Liver (tissue), 9 donors: Measurements from ENCODE around the gene ZDHHC14. TPM values are rescaled to one million over a fixed set of nuclear protein-coding genes. Genes with fewer than 3 reads are reported as not detected.

Experiments
- DNase-seq: peaks from one replicate; pipeline ENCODE4 v3.0.0-alpha.2; 2017; ENCODE audit warnings: low spot score
- H3K27ac ChIP-seq, 2 donors: one replicate each; pipeline ENCODE4 v1.7.0; 2013; ENCODE audit warnings: inconsistent platforms in 2 of 2, low read length in 2 of 2, control low read depth in 1 of 2, low read depth in 1 of 2, mild to moderate bottlenecking in 1 of 2
- H3K27me3 ChIP-seq, 4 donors: one replicate each; pipeline versions ENCODE4 v1.6.1 to v1.7.0; 2013; ENCODE audit warnings: low read length in 3 of 4, inconsistent platforms in 1 of 4, mild to moderate bottlenecking in 1 of 4, moderate library complexity in 1 of 4; ENCODE audit not compliant: control insufficient read depth in 4 of 4, insufficient read depth in 4 of 4
- H3K36me3 ChIP-seq, 4 donors: one replicate each; pipeline versions ENCODE4 v1.6.1 to v1.7.0; 2013; ENCODE audit warnings: low read length in 3 of 4, mild to moderate bottlenecking in 3 of 4, low read depth in 1 of 4, moderate library complexity in 1 of 4; ENCODE audit not compliant: control insufficient read depth in 4 of 4, insufficient read depth in 3 of 4
- H3K4me1 ChIP-seq, 4 donors: one replicate each; pipeline versions ENCODE4 v1.6.1 to v1.7.0; 2013; ENCODE audit warnings: low read length in 3 of 4, mild to moderate bottlenecking in 3 of 4, moderate library complexity in 1 of 4; ENCODE audit not compliant: control insufficient read depth in 4 of 4, insufficient read depth in 4 of 4
- H3K4me3 ChIP-seq, 3 donors: one replicate each; pipeline versions ENCODE4 v1.6.1 to v1.7.0; 2013; ENCODE audit warnings: low read length in 3 of 3, control low read depth in 1 of 3, low read depth in 1 of 3, mild to moderate bottlenecking in 1 of 3
- H3K9ac ChIP-seq, 2 donors: one replicate each; pipeline ENCODE4 v1.7.0; 2013; ENCODE audit warnings: low read length in 2 of 2, mild to moderate bottlenecking in 2 of 2, moderate library complexity in 2 of 2, control low read depth in 1 of 2, low read depth in 1 of 2
- H3K9me3 ChIP-seq, 4 donors: one replicate each; pipeline versions ENCODE4 v1.6.1 to v1.7.0; 2013; ENCODE audit warnings: low read length in 3 of 4; ENCODE audit not compliant: control insufficient read depth in 4 of 4
- ATF3 ChIP-seq: IDR thresholded peaks from 2 replicates; pipeline ENCODE4 v1.6.1; 2016; ENCODE audit warnings: antibody characterized with exemption
- EGR1 ChIP-seq, 2 donors: IDR thresholded peaks; 2 replicates each; pipeline ENCODE4 v1.6.1; 2016 to 2018; ENCODE audit warnings: antibody characterized with exemption in 2 of 2, low read depth in 2 of 2
- FOXA1 ChIP-seq: IDR thresholded peaks from 2 replicates; pipeline ENCODE4 v1.6.1; 2016; ENCODE audit warnings: antibody characterized with exemption
- FOXA2 ChIP-seq: IDR thresholded peaks from 2 replicates; pipeline ENCODE4 v1.6.1; 2016; ENCODE audit warnings: antibody characterized with exemption
- GABPA ChIP-seq, 2 donors: IDR thresholded peaks in 1 of 2; conservative IDR thresholded peaks in 1 of 2; 2 replicates each; pipeline ENCODE4 v1.6.1; 2016; ENCODE audit warnings: antibody characterized with exemption in 2 of 2, mild to moderate bottlenecking in 1 of 2, moderate library complexity in 1 of 2
- HNF4A ChIP-seq, 2 donors: conservative IDR thresholded peaks; 2 replicates each; pipeline ENCODE4 v1.6.1; 2016; ENCODE audit warnings: antibody characterized with exemption in 2 of 2, mild to moderate bottlenecking in 2 of 2
- HNF4G ChIP-seq: IDR thresholded peaks from 2 replicates; pipeline ENCODE4 v1.6.1; 2016; ENCODE audit warnings: antibody characterized with exemption
- JUND ChIP-seq, 2 donors: IDR thresholded peaks; 2 replicates each; pipeline ENCODE4 v1.6.1; 2016; ENCODE audit warnings: antibody characterized with exemption in 2 of 2
- NR2F2 ChIP-seq: IDR thresholded peaks from 2 replicates; pipeline ENCODE4 v1.6.1; 2016; ENCODE audit warnings: antibody characterized with exemption
- RAD21 ChIP-seq, 2 donors: IDR thresholded peaks; 2 replicates each; pipeline ENCODE4 v1.6.1; 2016; ENCODE audit warnings: antibody characterized with exemption in 2 of 2, mild to moderate bottlenecking in 2 of 2
- RXRA ChIP-seq, 2 donors: IDR thresholded peaks; 2 replicates each; pipeline ENCODE4 v1.6.1; 2017 to 2018; ENCODE audit warnings: antibody characterized with exemption in 2 of 2, mild to moderate bottlenecking in 1 of 2
- SP1 ChIP-seq: IDR thresholded peaks from 2 replicates; pipeline ENCODE4 v1.6.1; 2018; ENCODE audit warnings: antibody characterized with exemption, mild to moderate bottlenecking
- ZBTB33 ChIP-seq: IDR thresholded peaks from 2 replicates; pipeline ENCODE4 v1.6.1; 2016; ENCODE audit warnings: antibody characterized with exemption
- WGBS: extraction: QIAGEN DNeasy Blood & Tissue Kit; methylation state at CpG from one replicate; pipeline ENCODE4 v1.1.7; 2013; 5-methylcytosine and 5-hydroxymethylcytosine counted together
- polyA plus RNA-seq, 2 donors: library from polyadenylated mRNA; stranded (reverse) in 1 of 2; unstranded in 1 of 2; fragments of 200-250 nt in 1 of 2; fragments of >200 nt in 1 of 2; fragmentation: Nextera tagmentation in 1 of 2; extraction: Ambion mirVana in 1 of 2; gene quantifications; one replicate each; pipeline versions ENCODE4 v1.2.1 to v1.2.3, GENCODE V29; 2013 to 2015
- total RNA-seq, 2 donors: library from RNA; depleted of rRNA; stranded (reverse); fragments of >200 nt; gene quantifications; one replicate each; pipeline ENCODE4 v1.2.3, GENCODE V29; 2014
- TF ChIP-seq, protein P1 (sequence below): fragments of 150-350 bp; IDR thresholded peaks from 2 replicates; pipeline ENCODE4 v1.5.1; 2017; ENCODE audit warnings: improper control_type of control experiment, low read depth, low read length; ENCODE audit not compliant: missing input control
- TF ChIP-seq, protein P2 (sequence below): IDR thresholded peaks from 2 replicates; pipeline ENCODE4 v1.6.1; 2016; ENCODE audit warnings: antibody characterized with exemption, mild to moderate bottlenecking
- TF ChIP-seq, protein P3 (sequence below): IDR thresholded peaks from 2 replicates; pipeline ENCODE4 v1.6.1; 2016; ENCODE audit warnings: antibody characterized with exemption
- donor health status: healthy.
- donor health status: healthy.
- donor health status: healthy.
- donor health status: healthy.
- donor health status: healthy.

Gene ZDHHC14
- total and polyA plus RNA-seq, 4 donors: 4.4 to 11.7 (median 8.4) TPM

- Histone ChIP-seq H3K27me3 (no peaks in the 10 kb centered on the region), H3K27ac (no peak overlapping the region), H3K4me1 (peaks cover 0 to 9% (median 5%) of the 10 kb centered on the region in 4 donors), H3K9me3 (no peaks in the 10 kb centered on the region), H3K36me3 (peaks cover 0 to 5% (median 3%) of the 10 kb centered on the region in 4 donors), H3K4me3 (no peak overlapping the region), H3K9ac (no peak overlapping the region)
- no peak for DNase-seq
- WGBS: 86% methylated on average over 8 of the region's 8 CpGs
- no peak for TF ChIP-seq GABPA (IDR thresholded peaks at IDR 0.05 in 1 of 2, conservative IDR thresholded peaks at IDR 0.05 in 1 of 2)
- TF ChIP-seq HNF4G: no peak
- no peak for TF ChIP-seq EGR1 (IDR thresholded peaks at IDR 0.05; ENCODE audit: low read depth in 2 of 2)
- TF ChIP-seq, protein P1, sequence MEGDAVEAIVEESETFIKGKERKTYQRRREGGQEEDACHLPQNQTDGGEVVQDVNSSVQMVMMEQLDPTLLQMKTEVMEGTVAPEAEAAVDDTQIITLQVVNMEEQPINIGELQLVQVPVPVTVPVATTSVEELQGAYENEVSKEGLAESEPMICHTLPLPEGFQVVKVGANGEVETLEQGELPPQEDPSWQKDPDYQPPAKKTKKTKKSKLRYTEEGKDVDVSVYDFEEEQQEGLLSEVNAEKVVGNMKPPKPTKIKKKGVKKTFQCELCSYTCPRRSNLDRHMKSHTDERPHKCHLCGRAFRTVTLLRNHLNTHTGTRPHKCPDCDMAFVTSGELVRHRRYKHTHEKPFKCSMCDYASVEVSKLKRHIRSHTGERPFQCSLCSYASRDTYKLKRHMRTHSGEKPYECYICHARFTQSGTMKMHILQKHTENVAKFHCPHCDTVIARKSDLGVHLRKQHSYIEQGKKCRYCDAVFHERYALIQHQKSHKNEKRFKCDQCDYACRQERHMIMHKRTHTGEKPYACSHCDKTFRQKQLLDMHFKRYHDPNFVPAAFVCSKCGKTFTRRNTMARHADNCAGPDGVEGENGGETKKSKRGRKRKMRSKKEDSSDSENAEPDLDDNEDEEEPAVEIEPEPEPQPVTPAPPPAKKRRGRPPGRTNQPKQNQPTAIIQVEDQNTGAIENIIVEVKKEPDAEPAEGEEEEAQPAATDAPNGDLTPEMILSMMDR: no peak
- TF ChIP-seq NR2F2: no peak
- no peak for TF ChIP-seq RXRA (IDR thresholded peaks at IDR 0.05)
- TF ChIP-seq, protein P2, sequence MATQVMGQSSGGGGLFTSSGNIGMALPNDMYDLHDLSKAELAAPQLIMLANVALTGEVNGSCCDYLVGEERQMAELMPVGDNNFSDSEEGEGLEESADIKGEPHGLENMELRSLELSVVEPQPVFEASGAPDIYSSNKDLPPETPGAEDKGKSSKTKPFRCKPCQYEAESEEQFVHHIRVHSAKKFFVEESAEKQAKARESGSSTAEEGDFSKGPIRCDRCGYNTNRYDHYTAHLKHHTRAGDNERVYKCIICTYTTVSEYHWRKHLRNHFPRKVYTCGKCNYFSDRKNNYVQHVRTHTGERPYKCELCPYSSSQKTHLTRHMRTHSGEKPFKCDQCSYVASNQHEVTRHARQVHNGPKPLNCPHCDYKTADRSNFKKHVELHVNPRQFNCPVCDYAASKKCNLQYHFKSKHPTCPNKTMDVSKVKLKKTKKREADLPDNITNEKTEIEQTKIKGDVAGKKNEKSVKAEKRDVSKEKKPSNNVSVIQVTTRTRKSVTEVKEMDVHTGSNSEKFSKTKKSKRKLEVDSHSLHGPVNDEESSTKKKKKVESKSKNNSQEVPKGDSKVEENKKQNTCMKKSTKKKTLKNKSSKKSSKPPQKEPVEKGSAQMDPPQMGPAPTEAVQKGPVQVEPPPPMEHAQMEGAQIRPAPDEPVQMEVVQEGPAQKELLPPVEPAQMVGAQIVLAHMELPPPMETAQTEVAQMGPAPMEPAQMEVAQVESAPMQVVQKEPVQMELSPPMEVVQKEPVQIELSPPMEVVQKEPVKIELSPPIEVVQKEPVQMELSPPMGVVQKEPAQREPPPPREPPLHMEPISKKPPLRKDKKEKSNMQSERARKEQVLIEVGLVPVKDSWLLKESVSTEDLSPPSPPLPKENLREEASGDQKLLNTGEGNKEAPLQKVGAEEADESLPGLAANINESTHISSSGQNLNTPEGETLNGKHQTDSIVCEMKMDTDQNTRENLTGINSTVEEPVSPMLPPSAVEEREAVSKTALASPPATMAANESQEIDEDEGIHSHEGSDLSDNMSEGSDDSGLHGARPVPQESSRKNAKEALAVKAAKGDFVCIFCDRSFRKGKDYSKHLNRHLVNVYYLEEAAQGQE: no peak
- TF ChIP-seq, protein P3, sequence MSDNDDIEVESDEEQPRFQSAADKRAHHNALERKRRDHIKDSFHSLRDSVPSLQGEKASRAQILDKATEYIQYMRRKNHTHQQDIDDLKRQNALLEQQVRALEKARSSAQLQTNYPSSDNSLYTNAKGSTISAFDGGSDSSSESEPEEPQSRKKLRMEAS: no peak
- no peak for TF ChIP-seq HNF4A (conservative IDR thresholded peaks at IDR 0.05)
- TF ChIP-seq ZBTB33: no peak
- TF ChIP-seq FOXA1: no peak
- no peak for TF ChIP-seq JUND (IDR thresholded peaks at IDR 0.05)
- no peak for TF ChIP-seq RAD21 (IDR thresholded peaks at IDR 0.05)
- no peak for TF ChIP-seq SP1
These were observed 166.1 kb downstream of the ZDHHC14 start for GRCh38 chr6:157547112-157547511.

DNA sequence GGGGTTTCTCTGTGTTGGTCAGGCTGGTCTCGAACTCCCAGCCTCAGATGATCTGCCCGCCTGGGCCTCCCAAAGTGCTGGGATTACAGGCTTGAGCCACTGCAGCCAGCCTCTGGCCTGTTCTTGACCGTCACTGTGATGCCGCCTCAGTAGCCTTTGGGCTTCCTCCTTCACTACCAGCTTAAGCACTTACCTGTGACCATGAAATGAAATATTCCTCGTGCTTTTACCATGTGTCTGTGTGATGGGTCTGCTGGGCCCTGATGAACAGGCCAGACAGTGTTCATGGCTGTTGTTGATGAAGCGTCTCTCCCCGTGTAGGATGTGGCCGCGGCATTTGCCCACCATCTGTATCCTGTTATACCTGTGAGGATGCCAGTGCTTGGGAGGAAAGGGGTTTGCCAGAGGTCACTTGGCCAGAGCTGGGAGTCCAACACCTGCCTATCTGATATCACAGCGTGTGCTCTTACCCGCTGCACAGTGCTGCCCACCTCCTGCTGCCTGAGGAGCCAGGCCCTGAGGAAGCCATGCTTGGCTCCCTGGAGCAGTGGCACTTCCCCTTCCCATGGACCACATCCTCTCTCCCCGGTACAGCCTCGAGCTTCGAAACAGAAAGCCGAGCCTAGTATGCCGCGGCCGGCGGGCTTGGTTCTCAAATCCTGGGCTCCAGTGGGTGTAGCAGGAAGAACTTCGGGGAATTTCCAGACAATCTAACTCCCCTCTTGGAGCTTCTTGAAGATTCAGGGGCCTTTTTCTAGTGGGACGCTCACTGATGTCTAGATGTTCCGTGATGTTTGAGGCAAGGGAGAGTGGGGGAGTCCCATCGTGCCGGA lies 167.9 kb downstream of the ZDHHC14 start:
- Histone ChIP-seq H3K27me3 (no peaks in the 10 kb centered on the region), H3K9me3 (no peaks in the 10 kb centered on the region), H3K27ac (no peak overlapping the region), H3K4me3 (no peak overlapping the region), H3K9ac (no peak overlapping the region), H3K36me3 (peaks cover 0 to 8% (median 3%) of the 10 kb centered on the region in 4 donors), H3K4me1 (no peaks in the 10 kb centered on the region)
- 82% methylated on average over 24 of the region's 24 CpGs for WGBS
- no peak for DNase-seq
- TF ChIP-seq ATF3 (no peak), RXRA (IDR thresholded peaks at IDR 0.05) (no peak), JUND (IDR thresholded peaks at IDR 0.05) (no peak), FOXA2 (no peak), ZBTB33 (no peak), SP1 (no peak)
- TF ChIP-seq, protein P2: no peak
